GM15510 (cell line): Measurements from ENCODE around the gene SCARF2.

Source experiments
- POLR2A ChIP-seq: IDR thresholded peaks from 3 replicates; pipeline ENCODE4 v1.6.1; 2011; ENCODE audit warnings: borderline replicate concordance; ENCODE audit not compliant: insufficient read length; ENCODE audit errors: extremely low read depth

The SCARF2 gene

DNA sequence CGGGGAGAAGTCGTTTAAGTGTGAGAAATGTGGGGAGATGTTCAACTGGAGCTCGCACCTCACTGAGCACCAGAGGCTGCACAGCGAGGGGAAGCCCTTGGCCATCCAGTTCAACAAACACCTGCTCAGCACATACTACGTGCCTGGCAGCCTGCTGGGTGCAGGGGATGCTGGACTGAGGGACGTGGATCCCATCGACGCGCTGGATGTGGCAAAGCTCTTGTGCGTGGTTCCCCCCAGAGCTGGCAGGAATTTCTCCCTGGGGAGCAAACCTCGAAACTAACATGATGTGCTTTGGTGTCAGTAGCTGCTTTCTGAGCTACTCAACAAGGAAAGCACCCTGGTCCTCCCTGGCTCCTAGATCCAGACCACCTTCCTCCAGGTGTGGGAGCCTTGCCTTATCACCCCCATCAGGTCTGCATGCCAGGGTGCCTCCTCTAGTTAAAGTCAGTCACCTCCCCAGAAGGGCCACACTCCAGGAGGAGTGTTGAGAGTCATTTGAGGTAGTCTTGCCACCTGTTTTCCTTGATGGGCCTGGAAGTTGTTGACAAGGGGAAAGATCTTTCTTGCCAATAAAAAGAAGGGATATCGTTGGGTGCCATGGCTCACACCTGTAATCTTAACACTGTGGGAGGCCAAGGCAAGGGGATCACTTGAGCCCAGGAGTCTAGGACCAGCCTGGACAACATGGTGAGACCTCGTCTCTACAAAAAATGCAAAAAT lies 30.8 kb downstream of the SCARF2 start:
- TF ChIP-seq POLR2A = no peak

DNA sequence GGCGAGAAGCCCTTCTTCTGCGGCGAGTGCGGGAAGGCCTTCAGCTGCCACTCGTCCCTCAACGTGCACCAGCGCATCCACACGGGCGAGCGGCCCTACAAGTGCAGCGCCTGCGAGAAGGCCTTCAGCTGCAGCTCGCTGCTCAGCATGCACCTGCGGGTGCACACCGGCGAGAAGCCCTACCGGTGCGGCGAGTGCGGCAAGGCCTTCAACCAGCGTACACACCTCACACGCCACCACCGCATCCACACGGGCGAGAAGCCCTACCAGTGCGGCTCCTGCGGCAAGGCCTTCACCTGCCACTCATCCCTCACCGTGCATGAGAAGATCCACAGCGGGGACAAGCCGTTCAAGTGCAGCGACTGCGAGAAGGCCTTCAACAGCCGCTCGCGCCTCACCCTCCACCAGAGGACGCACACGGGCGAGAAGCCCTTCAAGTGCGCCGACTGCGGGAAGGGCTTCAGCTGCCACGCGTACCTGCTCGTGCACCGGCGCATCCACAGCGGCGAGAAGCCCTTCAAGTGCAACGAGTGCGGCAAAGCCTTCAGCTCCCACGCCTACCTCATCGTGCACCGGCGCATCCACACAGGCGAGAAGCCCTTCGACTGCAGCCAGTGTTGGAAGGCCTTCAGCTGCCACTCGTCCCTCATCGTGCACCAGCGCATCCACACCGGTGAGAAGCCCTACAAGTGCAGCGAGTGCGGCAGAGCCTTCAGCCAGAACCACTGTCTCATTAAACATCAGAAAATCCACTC lies 31.5 kb downstream of the SCARF2 start:
- TF ChIP-seq POLR2A = no peak

DNA sequence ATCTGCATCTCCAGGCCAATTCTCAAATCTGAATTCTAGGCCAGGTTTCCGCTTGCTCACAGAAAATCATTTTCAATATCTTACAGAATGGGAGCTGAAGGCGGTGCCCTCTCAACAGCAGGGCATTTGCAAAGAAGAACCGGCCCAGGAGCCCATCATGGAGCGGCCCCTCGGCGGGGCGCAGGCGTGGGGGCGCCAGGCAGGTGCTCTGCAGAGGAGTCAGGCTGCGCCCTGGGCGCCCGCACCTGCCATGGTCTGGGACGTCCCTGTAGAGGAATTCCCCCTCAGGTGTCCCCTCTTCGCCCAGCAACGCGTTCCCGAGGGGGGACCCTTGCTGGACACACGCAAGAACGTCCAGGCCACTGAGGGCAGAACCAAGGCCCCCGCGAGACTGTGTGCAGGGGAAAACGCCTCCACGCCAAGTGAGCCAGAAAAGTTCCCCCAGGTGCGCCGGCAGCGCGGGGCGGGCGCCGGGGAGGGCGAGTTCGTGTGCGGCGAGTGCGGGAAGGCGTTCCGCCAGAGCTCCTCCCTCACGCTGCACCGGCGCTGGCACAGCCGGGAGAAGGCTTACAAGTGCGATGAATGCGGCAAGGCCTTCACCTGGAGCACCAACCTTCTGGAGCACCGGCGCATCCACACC lies 32.2 kb downstream of the SCARF2 start:
- no peak for TF ChIP-seq POLR2A

DNA sequence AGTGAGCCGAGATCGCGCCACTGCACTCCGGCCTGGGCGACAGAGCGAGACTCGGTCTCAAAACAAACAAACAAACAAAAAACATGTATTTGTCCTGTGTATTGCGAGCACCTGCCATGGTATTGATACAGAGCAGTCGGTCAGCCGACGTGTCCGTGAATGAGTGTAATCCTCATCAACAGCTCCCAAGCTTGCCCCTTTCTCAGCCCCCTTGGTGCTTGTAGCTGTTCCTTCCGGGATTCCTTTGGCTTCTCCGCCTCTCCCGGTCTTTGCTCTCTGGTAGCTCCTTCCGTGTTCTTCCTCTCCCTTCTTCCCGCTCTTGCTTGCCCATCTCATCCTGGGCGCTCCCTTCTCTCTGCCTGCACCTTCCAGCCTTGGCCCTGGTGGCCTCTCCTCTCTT lies 32.7 kb downstream of the SCARF2 start:
- TF ChIP-seq POLR2A = no peak

DNA sequence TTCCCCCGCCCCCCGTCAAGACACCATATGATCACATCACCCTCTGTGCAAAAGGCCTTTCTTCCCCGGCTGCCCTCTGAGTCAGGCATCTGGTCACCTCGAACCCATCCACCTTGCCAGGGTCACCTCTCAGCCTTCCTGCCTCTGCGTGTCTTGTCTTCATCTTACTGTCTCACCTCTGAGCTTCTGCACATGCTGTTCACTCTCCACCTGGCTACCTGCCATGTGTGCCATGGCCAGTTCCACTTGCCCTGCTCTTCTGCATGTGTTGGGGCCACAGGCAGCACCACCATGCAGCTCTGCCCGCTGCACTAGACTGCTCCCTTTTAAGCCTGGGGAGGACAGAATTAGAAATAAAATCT lies 33.9 kb downstream of the SCARF2 start:
- TF ChIP-seq POLR2A = no peak

DNA sequence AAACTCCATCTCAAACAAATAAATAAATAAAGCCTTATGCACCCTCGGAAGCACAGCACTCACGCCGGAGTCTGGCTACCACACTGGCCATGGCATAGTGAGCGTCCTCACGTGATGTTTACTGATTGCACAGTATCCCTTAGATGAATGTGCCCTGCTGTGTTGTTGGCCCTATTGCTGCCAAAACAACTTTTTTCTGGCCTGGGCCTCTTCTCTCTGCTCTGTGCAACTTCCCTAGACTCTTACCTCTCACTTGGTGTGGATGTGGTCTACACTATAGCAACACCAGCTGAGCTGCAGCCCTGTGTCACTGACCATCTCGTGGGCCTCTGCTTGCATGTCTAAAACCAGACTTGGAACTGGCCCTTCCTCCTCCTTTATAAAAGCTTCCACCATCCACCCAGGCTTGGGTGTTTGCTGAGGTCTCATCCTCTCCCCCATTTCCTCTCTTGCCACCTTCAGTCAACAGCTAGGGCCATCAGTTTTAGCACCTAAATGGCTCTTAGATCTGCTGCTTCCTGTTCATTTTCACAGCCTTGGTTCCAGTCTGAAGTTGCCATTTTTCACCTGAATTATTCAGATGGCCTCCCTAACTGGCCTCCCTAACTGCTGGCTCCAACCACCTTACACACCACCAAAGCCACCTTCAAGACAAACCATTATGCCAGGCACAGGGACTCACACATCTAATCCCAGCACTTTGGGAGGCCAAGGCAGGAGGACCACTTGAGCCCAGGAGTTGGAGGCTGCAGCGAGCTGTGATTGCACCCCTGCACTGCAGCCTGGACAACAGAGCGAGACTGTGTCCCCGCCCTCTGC lies 34.5 kb downstream of the SCARF2 start:
- no peak for TF ChIP-seq POLR2A

DNA sequence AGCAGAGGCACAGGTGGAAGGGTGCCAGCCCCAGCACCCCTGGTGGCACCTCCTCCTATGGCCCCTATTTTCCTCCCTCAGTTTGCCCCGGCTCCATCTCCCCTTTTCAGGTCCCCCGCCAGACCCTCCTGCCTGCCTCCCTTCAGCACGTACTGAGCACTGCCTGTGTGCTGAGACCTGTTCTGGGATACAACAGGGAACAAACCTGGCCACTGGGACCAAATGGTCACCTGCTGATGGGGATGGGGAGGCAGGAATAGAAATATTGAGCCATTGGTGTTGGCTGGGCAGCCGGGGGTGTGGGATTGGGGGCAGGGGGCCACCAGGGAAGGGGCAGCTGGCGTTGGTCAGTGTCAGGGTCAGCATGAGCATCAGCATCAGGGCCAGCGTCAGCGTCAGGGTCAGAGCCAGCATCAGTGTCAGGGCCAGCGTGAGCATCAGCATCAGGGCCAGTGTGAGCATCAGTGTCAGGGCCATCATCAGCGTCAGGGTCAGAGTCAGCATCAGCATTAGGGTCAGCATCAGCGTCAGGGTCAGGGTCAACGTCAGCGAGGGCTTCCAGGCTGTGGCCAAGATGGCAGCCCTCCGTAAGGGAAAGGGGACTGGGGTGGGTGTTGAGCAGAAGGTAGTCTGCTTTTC lies 36.1 kb downstream of the SCARF2 start:
- no peak for TF ChIP-seq POLR2A

DNA sequence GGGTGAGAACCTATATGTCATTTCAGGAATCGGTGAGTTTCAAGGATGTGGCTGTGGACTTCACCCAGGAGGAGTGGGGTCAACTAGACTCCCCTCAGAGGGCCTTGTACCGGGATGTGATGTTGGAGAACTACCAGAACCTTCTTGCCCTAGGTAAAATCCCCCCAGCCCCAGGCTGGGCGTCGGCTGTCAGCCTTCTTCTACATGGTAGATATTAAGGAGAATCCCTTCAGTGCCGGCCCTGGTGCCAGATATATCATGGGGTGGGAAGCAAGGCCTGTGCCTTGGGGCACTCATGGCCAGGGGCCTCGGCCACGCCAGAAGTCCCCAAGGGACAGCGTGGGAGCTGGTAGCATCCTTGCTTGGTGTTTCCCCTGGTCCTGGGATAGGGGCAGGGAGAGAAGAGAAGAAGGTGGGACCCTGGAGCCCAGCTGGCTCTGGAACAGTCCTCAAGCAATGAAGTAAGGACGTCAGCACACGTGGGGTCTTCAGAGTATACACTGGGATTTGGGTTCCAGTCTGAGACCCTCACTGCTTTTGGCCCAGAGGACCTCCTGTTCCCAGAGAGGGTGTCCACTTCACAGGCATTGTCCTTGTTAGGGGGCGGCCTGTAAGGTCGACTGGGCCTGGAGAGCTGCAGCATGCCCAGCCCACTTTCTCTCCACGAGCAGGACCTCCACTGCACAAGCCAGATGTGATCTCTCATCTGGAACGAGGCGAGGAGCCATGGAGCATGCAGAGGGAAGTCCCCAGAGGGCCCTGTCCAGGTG lies 36.8 kb downstream of the SCARF2 start:
- no peak for TF ChIP-seq POLR2A

DNA sequence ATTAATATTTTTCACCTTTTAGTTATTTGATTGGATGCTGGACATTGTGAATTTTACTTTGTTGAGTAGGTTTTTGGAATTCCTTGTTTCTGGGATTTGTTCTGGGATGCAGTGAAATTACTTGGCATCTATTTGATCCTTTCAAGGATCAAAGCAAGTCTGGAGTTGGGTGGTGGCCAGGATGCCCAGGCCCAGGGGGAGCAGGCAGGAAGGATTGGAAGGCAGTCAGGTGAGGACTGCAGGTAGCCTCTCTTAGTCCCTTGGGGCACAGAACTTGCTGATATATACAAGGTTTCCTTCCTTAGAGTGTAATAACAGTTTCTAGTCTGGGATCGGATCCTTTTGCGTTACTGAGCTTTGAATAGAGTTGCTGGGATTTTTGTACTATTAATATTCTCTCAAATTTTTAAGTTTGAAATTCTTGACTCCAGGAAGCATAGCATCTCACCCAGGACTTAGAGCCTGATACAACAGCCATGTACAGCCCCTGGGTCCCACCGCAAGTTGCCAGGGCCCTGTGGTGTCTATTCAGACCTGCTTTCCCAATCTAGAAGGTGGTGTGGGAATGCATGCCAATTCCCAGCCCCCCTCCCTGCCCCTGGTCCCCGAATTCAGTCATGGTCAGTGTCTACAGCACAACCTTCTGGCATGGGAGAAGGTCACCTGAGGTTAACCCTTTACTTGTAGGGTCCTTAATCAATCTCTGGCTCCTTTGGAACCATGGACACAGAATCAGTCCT lies 37.6 kb downstream of the SCARF2 start:
- no peak for TF ChIP-seq POLR2A

DNA sequence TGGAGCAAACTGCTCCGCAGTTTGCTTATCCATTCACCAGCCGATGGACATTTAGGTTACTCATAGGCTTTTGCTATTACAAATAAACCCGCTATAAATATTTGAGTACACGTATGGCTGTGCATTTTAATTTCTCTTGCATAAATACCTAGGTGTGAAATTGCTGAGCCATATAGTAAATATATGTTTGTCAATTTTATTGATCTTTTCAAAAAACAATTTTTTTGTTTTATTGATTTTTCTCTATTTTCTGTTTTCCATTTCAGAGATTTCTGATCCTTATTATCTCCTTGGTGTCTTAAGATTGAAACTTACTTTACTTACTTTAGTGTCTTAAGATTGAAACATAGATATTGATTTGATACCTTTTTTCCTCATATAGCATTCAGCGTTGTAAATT lies 39.2 kb downstream of the SCARF2 start:
- TF ChIP-seq POLR2A = no peak

DNA sequence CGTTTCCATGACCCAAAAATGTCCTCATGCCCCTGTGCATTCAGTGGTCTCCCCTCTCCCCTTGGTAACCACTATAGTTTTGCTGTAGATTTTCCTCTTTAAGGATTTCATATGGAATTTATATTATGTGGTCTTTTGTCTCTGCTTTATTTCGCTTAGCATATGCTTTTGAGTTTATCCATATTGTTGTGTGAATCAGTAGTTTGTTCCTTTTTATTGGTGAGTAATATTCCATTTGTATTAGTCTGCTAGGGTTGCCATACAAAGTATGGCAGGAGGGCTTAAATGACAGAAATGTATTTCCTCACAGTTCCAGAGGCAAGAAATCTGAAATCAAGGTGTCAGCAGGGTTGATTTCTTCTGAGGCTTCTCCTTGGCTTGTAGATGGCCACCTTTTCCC lies 40.1 kb downstream of the SCARF2 start:
- TF ChIP-seq POLR2A = no peak

DNA sequence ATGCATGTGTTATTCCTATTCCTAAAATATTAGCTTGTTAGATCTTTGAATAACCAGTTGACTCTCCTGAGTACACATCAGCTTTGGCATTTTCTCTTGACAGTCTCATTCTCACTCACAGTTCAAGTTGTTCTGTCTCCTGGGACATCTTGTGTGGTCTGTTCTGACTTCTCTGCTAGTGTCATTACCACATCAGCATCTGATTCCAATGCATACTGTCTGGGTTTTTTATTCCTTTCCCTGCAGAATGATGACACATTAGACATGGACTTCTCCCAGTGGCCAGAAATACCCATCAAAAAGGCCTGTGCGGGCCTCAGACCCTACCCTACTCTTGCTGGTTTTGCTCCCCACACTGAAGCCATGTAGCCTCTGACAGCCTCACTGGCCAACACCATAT lies 41.0 kb downstream of the SCARF2 start:
- TF ChIP-seq POLR2A = no peak

DNA sequence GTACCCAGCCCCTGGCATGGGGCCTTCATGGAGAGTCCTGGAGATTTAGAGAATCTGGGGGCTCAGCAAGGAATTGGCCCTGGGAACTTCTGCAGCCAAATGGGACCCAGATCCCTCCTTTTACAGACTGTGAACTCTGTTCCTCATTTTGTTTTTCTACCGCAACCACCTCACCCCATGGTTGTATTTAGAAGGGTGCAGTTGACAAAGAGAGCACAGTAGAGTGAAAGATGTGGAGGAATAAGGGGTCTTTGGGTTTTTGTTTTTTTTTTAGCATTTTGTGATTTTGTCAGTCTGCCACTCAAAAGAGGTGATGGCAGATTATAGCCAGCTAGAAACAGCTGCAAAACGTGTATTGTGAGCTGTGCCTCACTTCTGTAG lies 41.7 kb downstream of the SCARF2 start:
- no peak for TF ChIP-seq POLR2A
